GM12865 (cell line): ENCODE data around the gene THBS1.

Experiments used
- DNase-seq: peaks from one replicate; pipeline ENCODE4 v3.0.0; 2010; ENCODE audit warnings: low read depth
- H3K4me3 ChIP-seq: 2 replicates; pipeline ENCODE4 v1.5.1; 2011; ENCODE audit warnings: mild to moderate bottlenecking, low read depth, low read length, control low read depth
- CTCF ChIP-seq: IDR thresholded peaks from 2 replicates; pipeline ENCODE4 v1.5.1; 2011; ENCODE audit warnings: low read length, control low read depth, low read depth, inconsistent platforms; ENCODE audit not compliant: insufficient read depth; ENCODE audit errors: missing control alignments

THBS1 gene

GRCh38 chr15:39553947-39554693 is 26.8 kb upstream of the THBS1 start:
- no peak for TF ChIP-seq CTCF
- no peak overlapping the region for H3K4me3 ChIP-seq
- DNase-seq = peak; percentile 58

- peak; percentile 37 for DNase-seq
- no peak overlapping the region for H3K4me3 ChIP-seq
- TF ChIP-seq CTCF = no peak
Observed at GRCh38 chr15:39554746-39555387, 26.0 kb upstream of the THBS1 start.

- no peak for DNase-seq
- TF ChIP-seq CTCF = no peak
- H3K4me3 ChIP-seq = no peak overlapping the region
Observed at GRCh38 chr15:39555885-39556284, 25.0 kb upstream of the THBS1 start.

GRCh38 chr15:39556461-39556860 is 24.4 kb upstream of the THBS1 start:
- no peak for DNase-seq
- H3K4me3 ChIP-seq = no peak overlapping the region
- no peak for TF ChIP-seq CTCF

GRCh38 chr15:39558421-39558820 is 22.5 kb upstream of the THBS1 start:
- TF ChIP-seq CTCF = no peak
- H3K4me3 ChIP-seq = no peak overlapping the region
- no peak for DNase-seq

GRCh38 chr15:39564972-39565665 is 15.8 kb upstream of the THBS1 start:
- no peak for TF ChIP-seq CTCF
- no peak for DNase-seq

More at GRCh38 chr15:39564972-39565665, 15.8 kb upstream of the THBS1 start:
- H3K4me3 ChIP-seq = no peak overlapping the region
